ENCODE data around the gene CMSS1.

Gene CMSS1

DNA sequence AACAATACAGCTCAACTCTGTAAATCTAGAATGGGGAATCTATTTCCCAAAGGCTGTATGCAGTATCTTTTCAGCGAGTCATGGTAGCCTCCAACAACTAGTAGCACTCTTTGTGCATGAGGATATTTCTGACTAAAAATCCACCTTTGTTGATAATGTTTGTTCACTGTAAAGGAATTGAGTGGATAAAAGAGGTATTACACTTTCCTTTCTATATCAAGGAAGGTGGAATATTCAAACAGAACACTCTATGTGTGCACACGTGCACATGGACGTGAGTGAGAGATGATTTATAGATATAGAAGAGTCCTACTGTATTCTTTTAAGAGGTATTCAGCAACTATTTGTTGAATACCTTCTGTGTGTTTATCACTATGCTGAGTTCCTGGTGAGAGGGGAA lies 68.2 kb downstream of the CMSS1 start:
- intact Hi-C loops (cut with DNase I) = no loop called here
- no peak for DNase-seq

DNA sequence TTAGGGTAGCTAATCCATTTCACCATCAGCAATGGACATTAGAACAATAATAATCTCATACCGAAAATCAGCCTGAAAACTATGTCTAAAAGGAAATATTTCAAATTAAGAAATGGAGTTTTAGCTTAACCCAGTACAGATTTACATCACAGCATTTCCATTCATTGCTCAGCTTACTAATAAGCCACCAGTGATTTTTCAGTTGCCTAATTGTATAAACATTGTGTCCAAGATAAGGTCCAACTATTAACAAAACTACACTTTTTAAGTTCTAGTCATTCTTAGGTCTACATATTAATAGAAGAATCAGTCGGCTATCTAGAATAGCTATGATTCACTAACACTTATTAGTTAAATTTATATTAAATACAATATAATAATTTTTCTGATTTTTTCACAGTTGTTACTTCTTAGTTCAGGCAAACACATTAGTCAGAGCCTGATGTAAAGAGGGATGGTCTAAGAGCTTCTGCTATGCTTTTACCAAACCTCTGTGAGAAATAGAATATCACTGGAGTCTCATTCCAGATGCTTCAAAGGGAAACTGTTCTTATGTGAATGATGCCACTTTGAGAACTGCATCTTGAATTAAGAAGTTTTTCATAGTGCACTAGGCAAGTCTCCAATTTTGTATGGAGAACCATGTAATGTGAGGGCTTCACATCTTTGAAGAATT lies 74.1 kb downstream of the CMSS1 start:
- intact Hi-C loops (cut with DNase I) = no loop called here
- DNase-seq = no peak

DNA sequence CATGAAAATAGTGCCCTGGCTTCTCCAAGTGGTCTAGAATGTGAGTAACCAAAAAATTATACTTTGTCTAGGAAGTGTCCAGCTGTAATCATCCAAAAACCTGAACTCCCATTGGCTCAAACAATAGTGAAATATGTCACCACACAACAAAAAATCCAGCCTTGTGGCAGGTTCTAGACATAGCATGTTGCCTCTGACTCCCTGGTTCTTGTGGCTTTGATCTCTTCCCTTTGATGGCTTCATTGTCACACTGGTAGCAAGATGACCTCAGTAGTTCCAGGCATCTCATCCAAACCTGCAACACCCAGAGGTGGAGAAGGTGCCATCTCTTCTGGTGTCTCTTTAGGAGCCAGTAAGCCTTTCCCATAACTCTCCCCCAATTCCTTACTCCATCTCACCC lies 74.7 kb downstream of the CMSS1 start:
- intact Hi-C loops (cut with DNase I) = no loop called here
- DNase-seq = no peak

DNA sequence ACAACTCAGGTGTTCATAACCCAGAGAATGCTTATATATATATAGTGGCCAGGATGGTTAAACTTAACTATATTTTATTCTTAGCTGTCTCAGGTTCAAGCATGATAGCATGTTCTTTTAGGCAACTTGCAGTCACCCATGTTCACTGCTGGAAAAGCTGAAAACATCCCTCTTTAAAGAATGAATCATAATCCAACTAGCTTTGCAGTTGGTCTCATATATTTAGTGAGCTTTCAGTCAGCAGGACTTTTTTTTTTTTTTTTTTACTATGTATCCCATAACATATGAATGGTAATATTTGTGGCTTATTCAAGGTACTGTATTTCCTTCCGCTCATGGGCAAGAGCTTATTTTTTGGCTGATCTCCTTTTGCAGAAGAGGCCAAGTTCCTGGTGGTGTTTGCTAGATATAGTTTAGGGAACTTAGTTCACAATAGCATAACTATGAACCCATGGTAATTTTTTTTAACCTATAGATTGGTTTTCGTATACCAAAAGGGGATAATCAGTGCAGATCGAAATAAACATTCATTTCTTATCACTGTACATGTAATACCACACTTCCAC lies 77.6 kb downstream of the CMSS1 start:
- intact Hi-C loops (cut with DNase I) = no loop called here
- no peak for DNase-seq

DNA sequence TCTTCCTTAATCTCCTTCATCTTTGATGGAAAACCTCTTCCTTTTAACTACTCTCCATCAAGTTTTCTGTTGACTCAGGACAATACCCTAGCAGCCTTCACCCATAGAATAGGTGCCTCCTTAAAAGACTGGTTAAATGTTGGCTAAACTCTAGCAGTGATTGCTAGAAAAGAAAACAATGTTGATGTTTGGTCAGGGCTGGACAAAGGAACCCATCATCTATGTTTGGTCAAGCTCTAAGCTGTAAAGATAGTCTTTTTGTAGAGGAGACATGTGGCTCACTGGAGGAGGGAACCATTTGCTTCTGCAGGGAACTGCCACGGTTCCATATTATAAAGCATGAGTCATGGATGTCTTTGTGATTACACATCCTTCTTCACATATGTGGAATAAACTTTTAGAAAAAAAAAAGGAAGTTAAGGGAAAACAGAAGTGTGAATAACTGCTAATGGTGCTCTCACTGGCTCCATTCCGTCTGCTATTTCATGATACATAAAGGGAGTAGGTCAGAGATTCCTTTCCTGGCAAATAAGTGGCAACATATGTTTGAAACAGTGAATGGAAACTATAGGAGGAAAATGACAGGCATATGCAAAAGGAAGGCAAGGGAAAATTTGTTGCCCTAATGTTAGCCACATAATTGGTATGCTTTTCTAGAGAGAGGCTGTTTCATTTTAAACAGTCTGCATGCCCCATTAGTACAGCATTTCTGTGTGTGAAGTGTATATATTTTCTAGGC lies 78.2 kb downstream of the CMSS1 start:
- intact Hi-C loops (cut with DNase I) = no loop called here
- DNase-seq = no peak

DNA sequence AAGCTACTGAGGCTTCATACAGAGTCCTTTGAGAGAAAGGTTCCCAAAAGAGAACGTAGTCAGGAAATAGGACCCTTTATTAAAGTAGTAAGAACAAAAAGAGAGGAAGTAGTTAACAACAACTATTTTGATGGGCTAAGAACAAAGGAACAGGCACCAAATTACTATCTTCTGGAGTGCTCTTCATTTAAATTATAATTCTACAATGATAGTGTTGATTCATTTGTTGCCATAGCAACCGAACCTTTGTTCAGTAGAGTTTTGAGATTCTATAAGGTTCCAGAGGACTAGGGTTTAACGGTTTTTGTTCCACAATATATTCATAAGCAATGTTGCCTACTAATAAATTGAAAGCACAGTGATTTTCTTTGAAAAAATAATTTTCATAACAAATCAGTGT lies 78.8 kb downstream of the CMSS1 start:
- DNase-seq = no peak
- intact Hi-C loops (cut with DNase I) = no loop called here

DNA sequence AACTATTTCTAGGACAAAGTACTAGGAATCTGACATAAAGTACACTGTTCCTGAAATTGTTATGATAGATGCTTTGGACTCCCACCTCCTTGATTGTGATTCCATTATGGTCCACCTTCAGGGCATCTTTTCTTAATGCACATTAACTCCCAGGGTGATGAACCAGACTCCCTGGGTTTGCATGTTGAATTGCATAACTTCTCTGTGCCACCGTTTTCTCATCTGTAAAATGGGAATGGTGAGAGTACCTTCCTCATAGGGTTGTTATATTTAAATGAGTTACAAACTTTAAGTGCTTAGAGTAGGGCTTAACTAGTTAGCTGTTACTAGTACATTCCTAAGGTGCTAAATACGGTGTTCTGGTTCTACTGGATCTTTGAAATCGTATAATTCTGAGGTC lies 81.9 kb downstream of the CMSS1 start:
- intact Hi-C loops (cut with DNase I) = no loop called here
- DNase-seq = no peak

DNA sequence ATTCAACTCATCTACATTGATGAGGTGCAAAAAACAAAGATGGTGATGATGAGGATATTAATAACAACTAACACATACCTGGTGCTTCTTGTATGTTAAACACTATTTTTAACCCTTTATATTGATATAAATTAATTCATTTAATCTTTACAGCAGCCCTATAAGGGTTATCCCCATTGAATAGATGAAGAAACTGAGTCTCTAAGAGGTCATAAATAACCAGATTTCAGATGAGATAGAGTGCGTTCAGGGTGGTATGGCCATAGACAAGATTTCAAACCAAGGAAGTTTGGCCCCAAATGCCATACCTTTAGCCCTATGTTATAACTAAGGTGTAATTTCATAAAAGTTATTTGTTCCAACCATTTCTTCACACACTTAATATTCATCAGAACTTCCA lies 82.6 kb downstream of the CMSS1 start:
- intact Hi-C loops (cut with DNase I) = no loop called here

DNA sequence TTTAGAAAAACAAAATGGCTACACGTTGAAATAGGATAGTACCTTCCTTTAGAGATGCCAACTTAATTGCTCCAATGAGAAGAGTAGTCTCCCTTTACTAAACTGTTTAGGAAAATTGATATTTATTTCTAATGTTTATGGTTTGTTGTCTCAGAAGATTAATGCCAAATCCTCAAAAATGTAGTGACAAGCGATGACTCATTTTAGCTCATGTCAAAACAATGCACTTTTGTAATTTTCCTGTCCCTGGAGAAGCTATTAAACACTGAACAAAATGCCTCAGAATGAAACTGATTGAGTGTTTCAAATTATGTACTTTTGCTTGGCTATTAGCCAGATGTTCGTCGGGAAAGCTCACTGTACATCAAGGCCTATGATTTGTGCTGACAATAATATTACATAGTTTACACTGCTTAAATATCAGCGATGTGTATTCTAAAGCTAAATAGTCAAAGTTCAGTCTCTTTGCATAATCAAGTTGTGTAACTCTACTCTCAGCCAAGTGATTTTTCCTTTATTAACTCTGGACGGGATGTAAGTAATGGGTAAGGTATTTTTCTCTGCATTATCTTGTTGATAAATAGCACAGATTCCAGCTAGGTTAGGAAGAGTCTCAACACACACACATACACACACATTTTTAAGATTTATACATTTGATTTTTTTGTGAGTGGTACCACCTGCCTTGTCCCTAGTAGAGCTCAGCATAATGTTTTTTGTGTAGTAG lies 83.7 kb downstream of the CMSS1 start:
- no peak for DNase-seq
- intact Hi-C loops (cut with DNase I) = no loop called here

More for the DNA sequence above, 82.6 kb downstream of the CMSS1 start:
- DNase-seq = no peak

DNA sequence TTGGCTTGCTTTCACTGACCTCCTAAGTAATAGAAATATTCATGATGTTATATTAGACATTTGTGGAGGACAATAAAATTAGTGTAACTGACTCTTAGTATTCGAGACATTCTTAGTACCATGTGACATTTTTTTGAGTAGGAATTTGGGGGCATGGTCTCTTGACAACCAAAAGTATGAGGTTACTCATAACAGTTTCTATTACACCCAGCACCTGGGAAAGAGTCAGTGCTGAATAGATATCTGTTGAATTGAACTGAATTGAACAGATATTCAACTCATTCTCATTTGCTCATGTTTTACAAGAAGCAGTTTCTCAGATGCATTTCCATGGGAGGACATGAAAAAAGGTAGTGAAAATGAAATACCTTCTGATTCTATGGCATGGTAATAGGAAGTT lies 84.4 kb downstream of the CMSS1 start:
- no peak for DNase-seq
- intact Hi-C loops (cut with DNase I) = no loop called here

DNA sequence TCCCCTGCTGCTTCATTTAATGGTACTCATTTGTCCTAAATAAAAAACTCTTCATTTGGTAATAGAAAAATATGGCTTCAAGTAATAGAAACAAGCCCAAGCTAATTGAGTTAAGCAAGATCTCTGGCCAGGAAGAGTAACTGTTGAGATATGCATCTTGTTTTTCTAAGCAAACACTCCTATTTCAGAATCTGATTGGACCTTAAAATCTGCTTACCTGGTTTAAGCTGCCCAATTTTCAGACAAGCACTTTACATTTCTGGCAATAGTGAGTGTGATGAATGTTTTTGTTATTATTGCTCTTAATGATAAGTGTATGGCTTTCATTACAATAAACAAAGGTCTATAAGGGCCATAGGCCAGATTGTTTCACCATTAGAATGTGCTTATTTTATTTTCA lies 86.2 kb downstream of the CMSS1 start:
- intact Hi-C loops (cut with DNase I) = no loop called here
- no peak for DNase-seq

DNA sequence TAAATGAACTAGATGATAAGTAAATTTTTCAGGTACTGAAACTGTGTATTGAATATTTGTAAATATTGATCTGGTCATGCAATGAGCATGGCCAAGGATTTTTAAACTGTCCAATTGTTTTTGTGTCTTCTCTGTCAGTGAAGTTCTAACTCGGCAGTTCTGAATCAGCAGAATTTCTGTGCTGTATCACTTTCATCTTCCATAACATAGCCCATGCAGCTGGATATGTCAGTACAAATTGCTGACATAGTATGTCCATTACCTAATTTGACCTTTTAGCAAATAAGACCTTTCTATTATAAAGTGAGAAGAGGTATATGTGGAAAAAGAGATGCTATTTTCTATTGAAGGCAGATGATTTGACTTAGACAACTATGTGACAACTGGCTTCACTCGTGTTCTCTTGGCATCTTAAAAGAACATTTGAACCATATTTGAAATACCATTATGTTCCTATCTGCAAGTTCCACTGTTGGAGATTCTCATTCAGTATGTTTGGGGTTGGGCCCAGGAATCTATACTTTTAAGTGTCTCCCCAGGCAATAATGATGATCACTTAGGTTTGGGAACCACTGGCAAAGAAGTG lies 90.4 kb downstream of the CMSS1 start:
- no peak for DNase-seq
- intact Hi-C loops (cut with DNase I) = no loop called here

DNA sequence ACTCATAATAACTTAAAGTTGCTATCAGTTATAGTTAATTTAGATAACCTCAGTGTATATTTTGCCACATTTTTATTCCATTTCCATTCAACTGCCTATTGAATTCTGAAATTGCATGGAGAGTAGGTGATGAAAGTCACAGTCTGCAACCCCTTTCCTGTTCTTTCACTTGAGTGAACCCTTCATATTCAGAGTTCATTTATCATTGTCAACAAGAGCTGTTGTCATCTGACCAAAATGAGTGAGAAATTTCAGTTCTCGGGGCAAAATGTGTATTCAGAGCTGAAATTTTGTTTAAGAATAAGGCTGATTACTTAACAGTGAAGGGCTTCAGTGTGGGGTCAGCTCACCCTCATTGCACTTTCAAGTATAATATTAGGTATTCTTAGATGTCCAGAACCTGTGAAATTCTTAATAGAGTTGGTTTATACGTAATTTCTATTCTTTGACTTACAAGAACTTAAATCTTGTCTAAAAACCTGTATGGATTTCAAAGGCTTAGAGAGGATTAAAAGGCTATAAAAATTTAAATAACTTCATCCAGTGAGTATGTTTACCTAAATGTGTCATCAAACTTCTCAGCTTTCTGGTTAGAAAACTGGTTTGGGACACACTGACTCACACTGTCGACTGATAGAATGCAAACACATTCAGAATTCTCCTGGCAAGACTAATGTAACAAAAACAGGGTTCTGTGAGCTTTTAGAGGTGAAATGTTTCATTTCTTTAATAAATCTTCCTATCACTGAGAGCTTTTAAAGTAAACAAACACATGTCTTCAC lies 92.2 kb downstream of the CMSS1 start:
- no peak for DNase-seq

DNA sequence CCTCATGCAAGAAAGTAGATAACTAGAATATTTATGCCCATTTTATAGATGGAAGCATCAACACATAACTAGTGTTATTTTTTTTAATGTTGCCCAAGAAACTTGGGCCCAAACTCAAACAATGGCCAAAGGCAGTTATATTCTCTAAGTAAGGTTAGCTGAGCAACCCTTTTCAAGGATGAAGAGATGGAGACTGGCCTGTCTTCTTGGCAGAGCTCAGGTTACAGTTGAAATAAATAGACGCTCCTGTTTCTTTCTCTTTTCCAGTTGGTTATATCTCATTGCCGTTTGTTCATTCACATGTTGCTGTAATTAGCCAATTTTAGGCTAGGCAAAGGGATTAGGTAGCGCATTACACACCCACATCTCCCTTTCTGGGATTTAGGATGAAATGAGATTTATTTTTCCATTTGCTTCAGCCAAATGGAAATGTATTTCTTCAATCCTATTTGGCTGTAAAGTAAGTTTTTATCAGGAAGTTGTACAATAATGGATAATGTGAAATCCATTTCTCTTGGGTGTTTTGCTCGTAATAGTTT lies 93.2 kb downstream of the CMSS1 start:
- DNase-seq = no peak
- intact Hi-C loops (cut with DNase I) = no loop called here

More for the DNA sequence above, 92.2 kb downstream of the CMSS1 start:
- intact Hi-C loops (cut with DNase I) = no loop called here

DNA sequence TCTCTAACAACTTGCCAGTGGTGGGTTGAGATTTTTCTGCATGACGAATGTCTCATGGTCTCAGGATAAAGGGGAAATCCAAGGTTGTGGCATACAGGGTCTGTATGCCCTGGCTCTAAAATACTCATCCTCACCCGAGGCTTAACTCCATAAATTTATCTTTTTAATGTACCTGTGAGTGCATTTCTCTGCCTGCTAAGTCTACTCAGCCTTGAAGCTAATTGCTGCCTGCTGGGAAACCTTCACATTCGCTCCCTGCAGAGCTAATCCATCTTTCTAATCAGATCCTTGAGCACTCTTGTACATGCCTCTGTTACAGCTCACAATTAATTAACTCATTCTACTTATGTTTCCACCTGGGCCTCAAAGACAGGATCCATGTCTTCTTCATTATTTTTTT lies 93.8 kb downstream of the CMSS1 start:
- DNase-seq = no peak
- intact Hi-C loops (cut with DNase I) = no loop called here

DNA sequence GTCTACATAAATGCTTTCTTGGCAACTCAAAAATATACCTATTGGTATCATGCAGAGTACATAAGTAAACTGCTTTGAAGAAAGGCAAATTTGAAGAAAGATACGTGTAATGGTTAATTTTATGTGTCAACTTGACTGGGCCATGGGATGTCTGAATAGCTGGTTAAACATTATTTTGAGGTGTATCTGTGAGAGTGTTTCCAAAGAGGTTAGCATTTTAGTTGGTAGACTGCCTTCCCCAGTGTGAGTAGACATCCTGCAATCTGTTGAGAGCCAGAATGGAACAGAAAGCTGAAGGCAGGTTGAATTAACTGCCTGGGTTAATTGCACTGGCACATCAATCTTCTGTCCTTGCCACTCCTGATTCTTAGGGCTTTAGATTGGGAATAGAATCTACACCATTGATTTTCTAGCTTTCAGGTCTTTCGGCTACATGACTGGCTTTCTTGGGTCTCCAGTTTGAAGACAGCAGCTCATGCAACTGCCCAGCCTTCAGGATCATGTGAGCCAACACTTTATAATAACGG lies 98.3 kb downstream of the CMSS1 start:
- intact Hi-C loops (cut with DNase I) = no loop called here
- DNase-seq = no peak

DNA sequence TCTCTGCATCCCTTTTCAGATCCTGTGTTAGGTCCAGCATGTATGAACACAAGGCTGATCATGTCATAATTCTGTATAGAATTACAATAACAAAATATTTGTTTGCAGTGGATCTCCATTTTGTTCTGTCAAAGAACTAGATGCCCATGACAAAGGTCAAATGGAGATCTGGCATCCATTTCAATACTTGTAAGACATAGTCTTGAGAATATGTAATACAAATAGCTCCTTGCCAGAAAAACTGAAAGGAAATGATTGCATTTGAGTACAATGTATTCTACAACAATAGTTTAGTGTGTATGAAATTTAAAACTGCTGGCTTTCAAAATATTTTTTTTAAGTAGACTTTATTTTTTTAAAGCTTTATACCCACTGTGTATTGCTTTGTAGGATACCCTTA lies 101.1 kb downstream of the CMSS1 start:
- intact Hi-C loops (cut with DNase I) = no loop called here

DNA sequence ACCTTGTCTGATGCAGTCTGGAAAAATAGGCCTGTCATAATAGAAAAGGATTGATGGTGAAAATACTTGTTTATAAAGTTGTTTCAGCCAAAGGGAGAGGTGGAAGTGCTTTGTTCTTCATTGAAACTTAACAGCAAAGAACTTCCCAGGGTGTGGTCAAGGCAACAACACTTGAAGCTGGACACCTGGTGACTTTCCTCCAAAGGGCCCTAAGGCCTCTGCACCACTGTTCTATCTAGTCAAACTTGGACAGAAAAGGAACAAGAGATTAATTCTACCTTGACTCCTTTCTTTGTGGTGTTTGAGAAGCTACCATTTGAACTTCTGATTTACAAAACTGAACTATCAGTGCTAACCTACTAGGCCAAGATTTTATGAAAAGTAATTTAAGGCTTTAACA lies 102.0 kb downstream of the CMSS1 start:
- DNase-seq = no peak
- intact Hi-C loops (cut with DNase I) = no loop called here

More for the DNA sequence above, 101.1 kb downstream of the CMSS1 start:
- DNase-seq = no peak

Measured in head of caudate nucleus (tissue), 42 donors.